Activated gamma-delta T cell (primary cell): ENCODE data around the gene TNFRSF1B.

Experiments used
- DNase-seq: peaks from one replicate; lab custom pipeline; 2025; lab: John Stamatoyannopoulos, UW

TNFRSF1B gene

GRCh38 chr1:12158357-12159092, 8.3 kb upstream of the TNFRSF1B start:
- DNase-seq = no peak

- no peak for DNase-seq
These were observed 7.0 kb upstream of the TNFRSF1B start for GRCh38 chr1:12159816-12160215.

GRCh38 chr1:12161324-12161661, 5.5 kb upstream of the TNFRSF1B start:
- no peak for DNase-seq

GRCh38 chr1:12161662-12162458, 4.9 kb upstream of the TNFRSF1B start:
- no peak for DNase-seq

GRCh38 chr1:12162459-12163137, 4.2 kb upstream of the TNFRSF1B start:
- no peak for DNase-seq

GRCh38 chr1:12163210-12163609, 3.6 kb upstream of the TNFRSF1B start:
- DNase-seq = no peak

GRCh38 chr1:12164210-12164609, 2.6 kb upstream of the TNFRSF1B start:
- no peak for DNase-seq

GRCh38 chr1:12165342-12165741, 1.4 kb upstream of the TNFRSF1B start:
- no peak for DNase-seq

- DNase-seq = no peak
These were observed 970 bp downstream of the TNFRSF1B start for GRCh38 chr1:12167493-12168429.

- DNase-seq = no peak
These were observed 1.8 kb downstream of the TNFRSF1B start for GRCh38 chr1:12168451-12169160.

GRCh38 chr1:12169442-12170135, 2.8 kb downstream of the TNFRSF1B start:
- no peak for DNase-seq

- no peak for DNase-seq
These were observed 3.5 kb downstream of the TNFRSF1B start for GRCh38 chr1:12170263-12170671.

- DNase-seq = no peak
These were observed 4.6 kb downstream of the TNFRSF1B start for GRCh38 chr1:12171206-12172041.

- DNase-seq = no peak
These were observed 5.5 kb downstream of the TNFRSF1B start for GRCh38 chr1:12172042-12172851.

- no peak for DNase-seq
These were observed 6.3 kb downstream of the TNFRSF1B start for GRCh38 chr1:12173041-12173509.

GRCh38 chr1:12173631-12174121, 6.9 kb downstream of the TNFRSF1B start:
- peak; percentile 82 for DNase-seq

GRCh38 chr1:12174924-12175810, 8.4 kb downstream of the TNFRSF1B start:
- no peak for DNase-seq
